Measurements from ENCODE around the gene ANKRD33B.
"Not testable (repeated sequence)": the region's sequence is repeated elsewhere in the genome, so short reads cannot be mapped to it uniquely, and the experiment has no call there.

ANKRD33B gene

DNA sequence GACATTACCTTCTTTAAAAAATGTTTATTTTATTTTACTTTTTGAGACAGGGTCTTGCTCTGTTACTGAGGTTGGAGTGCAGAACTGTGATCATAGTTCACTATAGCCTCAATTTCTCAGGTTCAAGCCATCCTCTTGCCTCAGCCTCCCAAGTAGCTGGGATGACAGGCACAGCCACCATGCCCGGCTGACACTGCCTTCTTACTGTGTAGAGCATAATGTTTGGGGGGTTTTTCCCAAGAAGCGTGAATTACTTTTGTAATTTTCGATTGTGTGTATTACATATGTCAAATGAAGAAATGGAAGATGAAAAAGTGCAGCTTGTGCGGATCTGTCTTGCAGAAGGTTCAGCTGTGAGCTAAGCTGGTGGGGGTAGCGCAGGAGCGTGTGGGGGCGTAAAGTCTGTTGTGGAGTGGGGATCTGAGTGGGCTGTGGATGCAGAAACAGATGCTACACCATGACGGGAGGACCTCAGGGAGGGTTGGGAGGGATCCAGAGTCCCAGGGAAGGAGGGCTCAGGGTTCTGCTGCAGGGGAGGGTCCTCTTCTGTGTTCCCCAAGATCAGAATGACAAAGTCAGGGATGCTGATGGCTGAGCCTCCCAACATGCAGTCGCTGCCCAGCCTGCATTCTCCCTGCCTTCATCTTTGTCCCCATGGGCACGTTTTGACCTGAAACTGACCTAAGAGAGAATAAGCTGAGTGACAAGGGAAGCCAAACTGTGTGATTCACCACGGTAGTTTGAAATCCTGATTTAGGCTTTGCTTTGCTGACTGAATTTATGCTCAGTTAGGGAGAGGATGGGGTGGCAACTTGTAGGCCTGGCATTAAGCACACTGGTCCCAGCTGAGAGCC, 6.8 kb upstream of the ANKRD33B start:
- DNase-seq (ENCODE audit: low read depth) = no peak

DNA sequence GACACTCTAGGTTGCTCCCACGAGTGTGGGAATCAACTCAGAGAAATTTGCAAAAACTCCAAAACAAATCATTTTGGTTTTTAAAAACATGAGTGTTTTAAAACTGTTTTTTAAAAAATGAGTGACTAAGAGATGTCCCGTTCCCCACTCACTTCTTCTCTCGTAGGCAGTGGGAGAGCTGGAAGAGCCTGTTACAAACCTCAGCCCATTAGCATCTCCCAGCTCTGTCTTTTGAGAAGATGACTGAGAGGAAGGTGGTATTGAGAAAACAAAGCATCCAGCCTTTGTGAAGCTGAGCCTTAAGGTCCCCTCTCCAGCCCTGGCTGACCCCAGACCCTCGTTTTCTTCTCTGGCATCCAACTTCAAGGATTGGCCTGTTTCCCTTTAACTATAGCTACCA, 4.7 kb upstream of the ANKRD33B start:
- no peak for DNase-seq (ENCODE audit: low read depth)

DNA sequence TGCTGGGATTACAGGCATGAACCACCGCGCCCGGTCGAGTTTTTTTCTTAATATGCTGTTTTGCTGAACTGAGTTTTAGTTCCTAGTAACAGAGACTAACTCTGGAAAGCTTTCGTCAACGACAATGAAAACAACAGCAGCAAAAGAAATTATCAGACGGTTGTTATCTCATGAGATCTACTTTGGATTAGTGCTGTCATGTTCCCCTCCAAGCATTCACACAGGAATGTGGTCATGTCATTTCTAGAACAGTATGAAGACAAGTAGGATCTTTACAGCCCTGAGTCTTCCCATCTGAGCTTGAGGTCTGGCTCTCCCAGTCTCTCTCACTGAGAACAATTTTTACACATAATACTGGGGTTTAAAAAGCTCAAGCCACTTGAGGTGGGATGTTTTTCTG, 4.0 kb upstream of the ANKRD33B start:
- DNase-seq (ENCODE audit: low read depth) = no peak

DNA sequence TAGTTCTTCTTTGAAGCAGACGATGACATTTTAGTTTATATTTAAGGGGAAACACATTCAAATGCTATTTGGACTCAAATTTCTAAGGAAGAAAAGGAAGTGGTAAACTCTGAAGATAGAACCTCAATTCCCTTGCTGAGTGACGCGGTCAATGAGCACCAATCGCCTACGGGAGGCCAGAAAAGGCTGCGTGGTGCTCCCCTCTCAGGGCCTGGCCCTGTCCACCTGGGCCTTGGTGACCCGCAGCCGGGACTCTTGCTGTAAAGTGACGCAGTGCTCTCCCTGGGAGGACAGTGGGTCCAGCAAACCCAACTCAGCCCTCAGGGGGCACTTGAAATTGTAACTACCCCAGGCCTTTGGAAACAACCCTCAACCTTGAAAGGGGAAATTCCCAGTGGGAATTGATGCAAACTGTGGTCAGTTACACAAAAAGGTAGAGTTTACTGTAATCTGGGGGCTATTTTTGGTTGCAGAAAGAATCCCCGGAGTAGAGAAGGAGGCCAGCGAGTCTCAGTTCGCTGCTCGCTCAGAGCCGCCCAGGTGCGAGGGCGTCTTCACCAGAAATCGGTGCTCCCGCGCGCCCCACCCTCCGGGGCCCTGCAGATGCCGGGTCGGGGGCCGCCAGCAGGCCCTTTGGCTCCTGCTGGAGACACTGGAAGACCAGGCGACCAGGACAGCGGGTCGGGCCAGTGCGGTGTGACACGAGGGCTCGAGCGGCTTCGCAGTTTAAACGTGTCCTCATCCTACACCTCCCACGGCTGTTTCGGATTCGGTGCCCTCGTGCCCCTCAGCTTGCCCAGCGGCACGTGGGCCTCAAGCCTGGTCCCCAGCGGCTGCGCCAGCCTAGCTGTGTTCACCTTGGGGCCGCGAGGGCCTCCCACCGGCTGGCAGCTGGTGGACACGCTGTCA, 1.4 kb upstream of the ANKRD33B start:
- no peak for DNase-seq (ENCODE audit: low read depth)

DNA sequence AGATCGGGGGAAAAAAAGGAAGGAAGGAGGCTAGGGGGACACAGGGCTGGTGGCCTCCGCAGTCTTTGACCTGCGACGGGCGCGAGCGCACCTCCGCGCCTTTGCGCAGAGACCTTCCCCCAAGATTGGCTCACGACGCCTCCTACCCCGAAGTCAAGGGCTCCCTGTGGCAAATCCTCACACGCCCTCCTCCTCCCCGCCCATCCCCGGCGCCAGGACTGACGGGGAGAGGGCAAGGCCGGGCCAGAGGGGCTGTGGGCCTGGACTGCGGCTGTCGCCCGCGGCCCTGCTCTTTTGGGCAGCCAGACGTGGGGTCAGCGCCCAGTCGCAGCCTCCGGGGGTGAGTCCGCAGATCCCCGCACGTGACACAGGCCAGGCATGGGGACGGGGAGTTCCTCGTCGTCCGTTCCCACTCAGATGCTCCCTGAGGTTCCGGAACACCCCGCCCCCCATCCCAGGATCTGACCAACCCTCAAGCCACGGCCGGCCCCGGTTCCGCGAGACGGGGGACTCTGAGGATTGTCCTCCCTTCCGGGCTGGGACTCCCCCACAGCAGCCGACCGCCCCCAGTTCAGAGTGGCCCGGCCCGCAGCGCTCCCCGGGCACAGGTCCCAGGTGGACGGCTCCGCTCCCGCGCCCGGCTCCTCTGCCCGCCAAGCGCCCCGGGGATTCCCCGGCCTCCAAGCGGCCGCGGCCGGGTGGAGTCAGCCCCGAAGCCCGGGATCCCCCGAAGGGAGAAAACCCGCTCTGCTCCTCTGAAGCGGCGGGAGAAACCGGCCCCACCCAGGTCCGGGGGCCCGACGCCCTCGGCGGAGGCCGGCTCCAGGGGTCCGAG, 543 bp upstream of the ANKRD33B start:
- no peak for DNase-seq (ENCODE audit: low read depth)

DNA sequence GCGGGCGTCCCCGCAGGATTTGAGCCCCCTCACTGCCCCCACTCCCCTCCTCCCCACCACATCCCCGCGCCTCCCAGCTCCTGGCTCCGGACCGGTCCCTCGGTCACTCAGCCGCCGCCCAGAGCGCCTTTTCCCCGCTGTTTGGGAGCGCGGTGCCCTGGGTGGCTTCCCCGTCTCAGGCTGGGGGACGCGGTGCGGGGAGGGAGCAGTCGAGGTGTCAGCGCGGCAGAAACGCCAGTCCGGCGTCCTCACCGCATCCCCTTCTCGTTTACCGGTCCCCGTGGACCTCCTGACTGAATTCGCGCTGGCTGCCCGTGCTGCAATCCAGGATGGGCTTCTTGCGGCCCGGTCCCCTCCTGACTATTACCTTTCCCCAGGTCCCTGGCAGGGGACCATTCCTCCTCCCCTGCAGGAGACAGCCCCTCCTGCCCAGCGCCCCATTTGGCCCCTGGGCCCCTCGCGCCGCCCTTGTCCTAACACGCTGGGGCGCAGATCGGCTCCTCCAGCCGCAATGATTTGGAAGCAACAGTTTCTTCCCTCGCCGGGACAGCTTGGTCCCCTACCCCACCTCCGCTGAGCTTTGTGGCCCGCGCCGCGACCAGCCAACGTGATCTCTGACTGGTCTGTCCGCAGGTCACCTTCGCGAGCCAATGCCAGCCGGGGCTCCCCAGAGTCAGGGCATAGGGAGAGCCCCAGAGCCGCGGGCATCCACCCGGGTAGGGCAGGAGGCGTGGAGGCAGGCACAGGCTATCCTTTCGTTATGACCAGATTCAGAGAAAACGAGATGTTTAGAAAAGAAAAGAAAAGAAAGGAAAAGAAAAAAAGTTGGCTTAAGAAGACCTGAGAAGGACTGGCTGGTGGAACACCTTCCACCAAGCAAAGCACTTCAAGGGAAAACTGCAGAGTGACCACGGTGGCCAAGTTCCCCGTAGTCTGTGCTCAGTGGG, 1.2 kb downstream of the ANKRD33B start:
- DNase-seq (ENCODE audit: low read depth) = no peak

DNA sequence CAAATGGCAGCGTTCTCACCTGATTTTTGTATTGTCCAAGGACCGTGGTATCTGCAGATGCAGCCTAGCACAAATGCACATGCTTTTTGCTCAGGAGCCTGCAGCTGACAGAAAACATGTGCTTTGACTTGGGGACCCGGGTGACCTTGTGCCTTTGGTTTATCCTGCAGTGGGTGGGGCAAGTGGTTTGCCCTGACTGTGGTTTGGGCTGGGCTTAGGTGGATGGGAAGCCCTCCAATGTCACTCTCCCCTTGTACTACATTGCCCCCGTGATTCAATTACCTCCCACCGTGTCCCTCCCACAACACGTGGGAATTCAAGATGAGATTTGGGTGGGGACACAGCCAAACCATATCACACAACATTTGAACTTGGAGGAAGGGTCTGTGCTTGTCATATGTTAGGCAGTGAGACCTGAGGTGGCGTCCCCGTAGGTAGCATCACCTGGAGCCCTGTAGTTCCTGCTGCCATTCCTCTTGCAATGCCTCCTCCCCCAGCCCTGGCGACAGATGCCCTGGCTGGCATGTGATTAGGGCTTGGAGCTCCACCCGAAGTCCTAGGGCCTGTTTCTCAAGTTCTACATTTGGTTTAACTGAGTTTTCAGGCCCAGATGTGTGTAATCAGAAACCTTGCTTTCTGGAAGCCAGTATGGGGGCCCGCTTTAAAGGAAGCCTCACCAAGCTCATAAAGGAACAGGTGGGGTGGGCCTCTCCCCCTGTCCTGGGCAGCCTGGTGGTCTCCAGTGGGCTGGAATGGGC, 2.1 kb downstream of the ANKRD33B start:
- no peak for DNase-seq (ENCODE audit: low read depth)

DNA sequence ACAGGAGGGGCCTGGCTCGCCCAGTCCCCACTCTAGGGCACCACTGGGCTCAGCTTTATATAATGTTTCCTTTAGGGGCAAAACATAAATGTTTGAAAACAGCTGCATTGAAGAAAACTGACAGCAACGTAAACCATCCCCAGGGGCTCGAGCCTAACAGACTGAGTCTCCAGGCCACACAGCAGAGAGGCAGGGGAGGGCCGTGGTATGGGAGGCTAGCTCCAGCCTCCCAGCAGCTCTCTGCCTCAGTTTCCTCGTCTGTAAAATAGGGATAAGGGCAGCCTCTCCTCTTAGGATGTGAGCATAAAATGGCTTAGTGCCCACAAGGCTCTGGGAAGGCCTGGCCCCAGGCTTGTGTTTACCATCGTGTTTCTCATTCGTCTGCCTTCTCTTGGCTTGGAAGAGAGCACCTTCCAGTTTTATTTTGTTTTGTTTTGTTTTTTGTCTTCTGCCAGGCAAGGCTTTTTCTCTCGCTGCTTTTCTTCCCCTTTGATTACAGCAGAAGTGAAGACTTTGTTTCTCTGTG, 2.7 kb downstream of the ANKRD33B start:
- no peak for DNase-seq (ENCODE audit: low read depth)

DNA sequence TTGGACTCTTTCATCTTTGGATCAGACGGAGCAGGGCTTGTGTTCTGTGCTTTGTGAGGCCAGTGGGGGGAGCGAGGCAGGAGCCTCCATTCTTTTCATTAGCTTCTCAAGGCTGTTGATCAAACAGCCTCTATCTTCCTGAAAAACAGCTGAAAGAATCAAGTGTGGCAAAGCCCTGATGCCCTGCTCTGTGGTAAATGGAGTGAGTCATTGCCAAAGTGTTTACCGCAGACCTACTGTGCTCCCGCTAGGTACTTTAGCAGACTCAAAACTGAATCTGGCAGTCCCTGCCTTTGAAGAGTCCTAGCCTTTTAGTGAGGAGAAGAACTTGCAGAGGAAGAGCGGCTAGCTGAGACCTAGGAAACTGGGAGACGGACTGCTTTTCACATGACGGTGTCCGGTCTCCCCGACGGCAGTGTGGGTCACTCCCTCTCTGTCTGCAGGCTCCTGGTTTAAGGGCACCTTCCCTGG, 3.3 kb downstream of the ANKRD33B start:
- DNase-seq (ENCODE audit: low read depth) = no peak

DNA sequence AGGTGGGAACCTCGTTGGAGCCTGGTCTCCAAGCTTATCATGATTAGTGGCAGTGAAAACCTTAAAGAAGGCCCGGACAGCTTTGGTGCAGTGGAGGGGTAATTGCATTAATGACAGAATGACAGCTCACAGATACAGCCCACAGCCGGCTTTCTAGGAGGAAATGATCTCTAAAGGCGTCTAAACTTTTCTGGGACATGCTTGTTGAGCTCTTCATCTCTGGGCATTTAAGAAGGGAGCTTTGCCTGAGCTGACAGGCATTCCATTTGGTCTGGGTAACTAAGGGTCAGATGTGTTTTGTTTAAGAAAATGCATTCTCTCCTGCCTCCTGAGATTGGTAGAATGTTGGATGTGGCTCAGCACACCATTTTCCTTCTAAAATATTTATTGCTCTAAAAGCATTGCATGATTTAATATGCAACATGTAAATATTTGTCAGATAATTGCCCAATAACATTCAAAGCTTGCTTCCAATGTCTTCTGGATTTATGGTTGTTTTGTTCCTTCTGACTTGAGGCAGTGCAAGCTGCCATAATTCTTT, 4.0 kb downstream of the ANKRD33B start:
- no peak for DNase-seq (ENCODE audit: low read depth)

DNA sequence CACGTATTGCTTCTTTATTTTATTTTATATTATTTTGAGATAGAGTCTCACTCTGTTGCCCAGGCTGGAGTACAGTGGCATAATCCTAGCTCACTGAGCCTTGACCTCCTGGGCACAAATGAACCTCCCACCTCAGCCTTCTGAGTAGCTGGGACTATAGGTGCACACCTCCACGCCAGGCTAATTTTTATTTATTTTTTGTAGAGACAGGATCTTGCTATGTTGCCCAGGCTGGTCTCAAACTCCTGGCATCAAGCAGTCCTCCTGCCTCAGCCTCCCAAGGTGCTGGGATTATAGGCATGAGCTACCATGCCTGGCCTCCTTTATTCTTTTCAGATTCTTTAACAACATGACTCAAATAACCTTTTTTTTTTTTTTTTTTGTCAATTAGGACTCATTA, 6.7 kb downstream of the ANKRD33B start:
- not testable (repeated sequence) for DNase-seq (ENCODE audit: low read depth)

DNA sequence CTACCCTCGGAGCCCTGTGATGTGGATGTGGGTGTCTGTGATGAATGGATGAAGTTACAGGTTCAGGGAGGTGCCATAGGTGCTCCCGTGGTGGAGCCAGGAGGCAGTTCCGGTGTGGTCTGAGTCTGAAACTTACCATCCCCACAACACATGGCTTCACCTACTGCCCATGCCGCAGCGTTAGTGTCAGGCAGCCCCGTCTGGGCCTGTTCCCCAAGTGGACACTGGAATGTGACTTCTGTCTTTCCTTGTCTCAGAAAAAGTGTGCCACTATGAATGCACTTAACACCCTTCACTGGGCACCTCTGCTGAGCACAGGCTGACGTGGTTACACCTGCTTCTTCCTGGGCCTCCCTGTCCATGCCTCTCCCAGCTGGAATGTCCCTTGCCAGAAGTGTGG, 8.6 kb downstream of the ANKRD33B start:
- DNase-seq (ENCODE audit: low read depth) = no peak

DNA sequence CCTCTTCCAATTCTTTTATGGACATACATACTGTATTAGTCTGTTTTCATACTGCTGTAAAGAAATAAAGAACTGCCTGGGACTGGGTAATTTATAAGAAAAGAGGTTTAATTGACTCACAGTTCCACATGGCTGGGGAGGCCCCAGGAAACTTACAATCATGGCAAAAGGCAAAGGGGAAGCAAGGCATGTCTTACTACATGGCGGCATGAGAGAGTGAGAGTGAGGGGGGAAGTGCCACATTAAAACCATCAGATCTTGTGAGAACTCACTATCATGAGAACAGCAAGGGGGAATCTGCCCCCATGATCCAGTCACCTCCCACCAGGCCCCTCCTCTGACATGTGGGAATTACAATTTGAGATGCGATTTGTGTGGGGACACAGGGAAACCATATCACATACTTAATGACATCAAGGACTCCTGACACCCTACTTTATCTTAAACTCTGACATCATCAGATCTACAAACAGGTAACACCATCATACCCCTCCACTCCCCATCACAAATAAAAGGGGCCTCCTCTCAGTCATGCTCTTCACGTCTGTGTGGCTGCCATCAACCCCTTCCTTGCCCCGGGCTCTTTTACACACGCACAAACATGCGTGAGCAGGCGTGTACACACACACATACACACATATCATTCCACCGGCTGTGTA, 9.7 kb downstream of the ANKRD33B start:
- no peak for DNase-seq (ENCODE audit: low read depth)

DNA sequence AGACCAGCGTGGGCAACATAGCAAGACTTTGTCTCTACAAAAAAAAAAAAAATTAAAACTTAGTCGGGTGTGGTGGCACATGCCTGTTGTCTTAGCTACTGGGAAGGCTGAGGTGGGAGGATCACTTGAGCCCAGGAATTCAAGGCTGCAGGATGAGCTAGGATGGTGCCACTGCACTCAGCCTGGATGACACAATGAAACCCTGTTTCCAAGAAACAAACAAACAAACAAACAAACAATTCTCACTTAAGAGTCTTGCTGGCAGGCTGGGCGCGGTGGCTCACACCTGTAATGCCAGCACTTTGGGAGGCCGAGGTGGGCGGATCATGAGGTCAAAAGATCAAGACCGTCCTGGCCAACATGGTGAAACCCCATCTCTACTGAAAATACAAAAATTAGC, 11.0 kb downstream of the ANKRD33B start:
- not testable (repeated sequence) for DNase-seq (ENCODE audit: low read depth)

DNA sequence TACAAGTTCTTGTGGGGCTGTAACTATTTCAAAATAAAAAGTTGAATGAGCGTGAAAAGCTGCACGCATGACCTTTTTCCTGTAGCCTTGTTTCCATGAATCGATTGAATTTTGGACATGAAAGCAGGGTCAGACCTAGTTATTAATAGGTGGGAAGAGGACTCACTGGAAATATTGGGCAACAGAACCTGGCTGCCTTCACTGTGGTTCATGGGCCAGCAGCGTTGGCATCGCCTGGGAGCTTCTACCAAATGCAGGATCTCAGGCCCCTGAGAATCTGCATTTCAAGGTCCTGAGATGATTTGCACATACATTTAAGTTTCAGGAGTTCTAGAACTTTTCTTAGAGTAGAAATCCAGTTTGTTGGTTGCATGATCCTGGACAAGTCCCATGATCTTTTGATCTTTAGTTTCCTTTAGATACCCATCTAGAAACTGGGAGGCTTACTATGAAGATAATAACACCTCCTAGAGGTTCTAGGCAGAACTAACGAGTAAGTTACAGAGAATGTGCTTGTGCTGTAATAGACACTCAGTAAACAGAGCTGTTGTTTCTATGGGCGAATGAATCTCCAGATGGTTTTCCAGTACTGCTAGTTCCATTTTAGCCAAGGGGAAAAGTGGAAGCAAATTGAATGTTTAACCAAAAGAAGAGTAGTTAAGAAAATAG, 12.4 kb downstream of the ANKRD33B start:
- DNase-seq (ENCODE audit: low read depth) = no peak

DNA sequence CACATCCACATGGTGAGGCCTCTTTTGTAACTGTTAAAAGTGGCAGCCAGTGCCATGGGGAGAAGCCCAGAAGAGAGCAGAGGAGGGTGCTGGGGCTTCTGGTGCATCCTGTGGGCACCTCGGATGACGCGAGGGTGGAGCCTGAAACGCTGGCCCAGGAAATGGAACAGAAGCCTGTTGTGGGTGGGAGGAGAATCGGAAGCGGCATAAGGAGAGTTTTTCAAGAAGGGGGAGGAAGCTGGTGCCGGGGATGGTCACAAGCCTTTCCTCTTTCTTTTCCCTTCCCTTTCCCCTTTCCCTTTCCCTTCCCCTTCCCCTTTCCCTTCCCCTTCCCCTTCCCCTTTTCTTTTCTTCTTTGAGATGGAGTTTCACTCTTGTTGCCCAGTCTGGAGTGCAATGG, 12.9 kb downstream of the ANKRD33B start:
- DNase-seq (ENCODE audit: low read depth) = no peak

DNA sequence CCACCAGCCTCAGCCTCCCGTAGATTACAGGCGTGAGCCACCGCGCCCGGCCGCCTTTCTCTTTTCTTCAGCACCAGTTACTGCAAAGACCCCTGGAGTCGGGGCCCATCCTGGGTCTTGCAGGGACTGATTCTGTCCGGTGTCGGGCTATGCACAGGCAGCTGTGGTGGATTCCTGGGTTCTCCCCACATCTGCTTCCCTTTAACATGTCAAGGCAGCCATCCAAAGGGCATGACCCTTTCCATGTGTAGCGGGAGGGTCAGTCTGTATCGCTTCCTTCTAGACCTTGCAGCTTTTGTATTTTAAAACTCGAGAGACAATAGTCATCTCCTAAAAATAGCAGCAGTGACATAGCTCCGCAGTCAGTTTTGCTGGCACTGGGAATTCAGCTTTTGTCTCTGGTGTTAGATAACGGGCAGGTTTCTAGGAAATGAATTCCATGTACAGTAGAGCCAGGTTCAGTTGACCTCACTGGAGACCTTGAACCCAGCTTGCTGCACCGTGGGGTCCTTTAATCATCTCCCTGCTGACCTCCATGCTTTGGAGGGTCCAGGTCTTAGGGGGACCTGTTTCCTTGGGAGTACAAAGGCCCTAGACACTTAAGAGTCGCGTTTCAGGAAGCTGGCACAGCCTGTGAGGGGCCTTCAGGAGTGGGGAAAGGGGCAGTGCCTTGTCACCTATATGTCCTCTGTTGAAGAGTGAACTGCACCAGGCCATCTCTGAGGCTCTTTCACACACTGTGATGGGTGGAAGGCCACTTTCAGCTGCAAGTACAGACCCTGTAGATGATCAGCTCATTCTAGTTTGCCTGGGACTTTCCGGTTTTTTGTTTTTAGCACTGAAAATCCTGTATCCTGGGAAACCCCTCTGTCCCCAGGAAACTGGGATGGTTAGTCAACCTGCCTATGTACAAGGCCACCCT, 13.8 kb downstream of the ANKRD33B start:
- no peak for DNase-seq (ENCODE audit: low read depth)

Data from T follicular helper cell (primary cell).